Loucy (cell line): ENCODE measurements around the gene SH3RF3.

Experiments
- EZH2phosphoT487 ChIP-seq: fragments of 200-600 bp; IDR thresholded peaks from 2 replicates; pipeline ENCODE4 v1.6.1; 2018; ENCODE audit warnings: antibody characterized with exemption, mild to moderate bottlenecking, moderate library complexity, borderline replicate concordance
- TF ChIP-seq, protein P1 (sequence below): fragments of 200-600 bp; sonication (generic); conservative IDR thresholded peaks from 2 replicates; pipeline ENCODE4 v1.5.1; 2014; ENCODE audit warnings: mild to moderate bottlenecking, antibody characterized with exemption, low read length

DNA sequence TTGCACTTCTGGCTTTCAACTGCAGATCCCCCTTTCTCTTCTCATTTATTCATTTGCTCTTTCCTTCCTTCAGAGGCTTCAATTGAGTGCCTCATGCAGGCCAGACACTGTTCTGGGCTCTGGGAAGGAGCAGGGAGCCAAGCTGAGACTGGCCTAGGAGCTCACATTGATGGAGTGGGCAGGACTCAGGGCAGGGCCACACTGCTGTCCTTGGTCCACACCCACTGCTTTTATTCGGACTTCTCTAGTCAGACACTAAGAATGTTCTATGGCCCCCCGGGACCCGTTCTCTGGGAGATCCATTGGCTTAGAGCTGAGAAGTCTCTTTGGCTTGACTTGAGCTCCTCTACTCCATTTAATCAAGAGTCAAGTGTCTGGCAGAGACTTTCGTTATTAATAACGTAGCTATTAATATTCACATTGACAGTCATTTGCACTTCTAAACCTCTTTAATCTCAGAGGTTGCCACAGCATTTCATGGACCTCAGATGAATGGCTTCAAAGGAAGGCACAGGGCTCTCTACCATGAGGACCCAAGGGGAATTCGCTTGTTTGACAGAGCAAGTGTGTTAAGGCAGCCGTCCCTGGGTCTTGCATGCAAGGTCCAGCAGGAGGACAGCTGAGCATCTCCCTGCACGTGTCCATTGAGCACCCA, 20.1 kb downstream of the SH3RF3 start:
- TF ChIP-seq, protein P1, sequence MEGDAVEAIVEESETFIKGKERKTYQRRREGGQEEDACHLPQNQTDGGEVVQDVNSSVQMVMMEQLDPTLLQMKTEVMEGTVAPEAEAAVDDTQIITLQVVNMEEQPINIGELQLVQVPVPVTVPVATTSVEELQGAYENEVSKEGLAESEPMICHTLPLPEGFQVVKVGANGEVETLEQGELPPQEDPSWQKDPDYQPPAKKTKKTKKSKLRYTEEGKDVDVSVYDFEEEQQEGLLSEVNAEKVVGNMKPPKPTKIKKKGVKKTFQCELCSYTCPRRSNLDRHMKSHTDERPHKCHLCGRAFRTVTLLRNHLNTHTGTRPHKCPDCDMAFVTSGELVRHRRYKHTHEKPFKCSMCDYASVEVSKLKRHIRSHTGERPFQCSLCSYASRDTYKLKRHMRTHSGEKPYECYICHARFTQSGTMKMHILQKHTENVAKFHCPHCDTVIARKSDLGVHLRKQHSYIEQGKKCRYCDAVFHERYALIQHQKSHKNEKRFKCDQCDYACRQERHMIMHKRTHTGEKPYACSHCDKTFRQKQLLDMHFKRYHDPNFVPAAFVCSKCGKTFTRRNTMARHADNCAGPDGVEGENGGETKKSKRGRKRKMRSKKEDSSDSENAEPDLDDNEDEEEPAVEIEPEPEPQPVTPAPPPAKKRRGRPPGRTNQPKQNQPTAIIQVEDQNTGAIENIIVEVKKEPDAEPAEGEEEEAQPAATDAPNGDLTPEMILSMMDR, result no peak
- no peak for TF ChIP-seq EZH2phosphoT487
